Measurements from ENCODE around the gene RPS6KA2.

RPS6KA2 gene

GRCh38 chr6:166449641-166450040 is 177.4 kb downstream of the RPS6KA2 start:
- H3K27ac ChIP-seq: no peak overlapping the region
- no peaks in the 10 kb centered on the region for H3K27me3 ChIP-seq (ENCODE audit: insufficient read depth, low read depth, severe bottlenecking)
- H3K36me3 ChIP-seq: no peaks in the 10 kb centered on the region
- no peak for DNase-seq
- H3K4me3 ChIP-seq (ENCODE audit: low read depth, low read length): no peak overlapping the region
- no peak for TF ChIP-seq CTCF (IDR thresholded peaks at IDR 0.05; ENCODE audit: low read depth, low read length)
- no peaks in the 10 kb centered on the region for H3K9me3 ChIP-seq (ENCODE audit: severe bottlenecking)

- DNase-seq: no peak
- Histone ChIP-seq H3K4me3 (ENCODE audit: low read depth, low read length) (no peak overlapping the region), H3K36me3 (no peaks in the 10 kb centered on the region), H3K27ac (no peak overlapping the region), H3K9me3 (ENCODE audit: severe bottlenecking) (no peaks in the 10 kb centered on the region), H3K27me3 (ENCODE audit: insufficient read depth, low read depth, severe bottlenecking) (no peaks in the 10 kb centered on the region)
- no peak for TF ChIP-seq CTCF (IDR thresholded peaks at IDR 0.05; ENCODE audit: low read depth, low read length)
These were observed 178.0 kb downstream of the RPS6KA2 start for GRCh38 chr6:166449036-166449435.

DNA sequence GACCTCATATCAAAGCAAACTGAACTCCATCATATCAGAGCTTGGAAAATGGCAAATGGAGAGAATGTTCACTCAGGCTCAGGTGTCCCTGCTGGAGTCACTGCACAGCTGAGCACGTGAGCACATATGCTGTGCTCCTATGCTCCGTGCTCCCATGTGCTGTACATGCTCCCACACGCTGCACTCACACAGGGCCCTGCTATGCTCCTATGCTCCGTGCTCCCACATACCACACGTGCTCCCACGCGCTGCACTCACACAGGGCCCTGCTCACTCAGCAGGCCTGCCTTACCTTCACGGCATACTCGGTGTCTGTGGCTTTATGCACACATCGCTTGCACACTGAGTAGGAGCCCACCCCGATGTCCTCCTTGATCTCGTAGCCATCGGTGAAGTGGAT is 178.6 kb downstream of the RPS6KA2 start:
- H3K36me3 ChIP-seq: no peaks in the 10 kb centered on the region
- no peak overlapping the region for H3K27ac ChIP-seq
- H3K9me3 ChIP-seq (ENCODE audit: severe bottlenecking): no peaks in the 10 kb centered on the region
- no peak overlapping the region for H3K4me3 ChIP-seq (ENCODE audit: low read depth, low read length)
- no peak for TF ChIP-seq CTCF (IDR thresholded peaks at IDR 0.05; ENCODE audit: low read depth, low read length)
- DNase-seq: no peak
- H3K27me3 ChIP-seq (ENCODE audit: insufficient read depth, low read depth, severe bottlenecking): no peaks in the 10 kb centered on the region

GRCh38 chr6:166446567-166447065 is 180.4 kb downstream of the RPS6KA2 start:
- no peak for TF ChIP-seq CTCF (IDR thresholded peaks at IDR 0.05; ENCODE audit: low read depth, low read length)
- Histone ChIP-seq H3K9me3 (ENCODE audit: severe bottlenecking) (no peaks in the 10 kb centered on the region), H3K27me3 (ENCODE audit: insufficient read depth, low read depth, severe bottlenecking) (no peaks in the 10 kb centered on the region), H3K36me3 (no peaks in the 10 kb centered on the region), H3K4me3 (ENCODE audit: low read depth, low read length) (no peak overlapping the region), H3K27ac (no peak overlapping the region)
- DNase-seq: no peak

DNA sequence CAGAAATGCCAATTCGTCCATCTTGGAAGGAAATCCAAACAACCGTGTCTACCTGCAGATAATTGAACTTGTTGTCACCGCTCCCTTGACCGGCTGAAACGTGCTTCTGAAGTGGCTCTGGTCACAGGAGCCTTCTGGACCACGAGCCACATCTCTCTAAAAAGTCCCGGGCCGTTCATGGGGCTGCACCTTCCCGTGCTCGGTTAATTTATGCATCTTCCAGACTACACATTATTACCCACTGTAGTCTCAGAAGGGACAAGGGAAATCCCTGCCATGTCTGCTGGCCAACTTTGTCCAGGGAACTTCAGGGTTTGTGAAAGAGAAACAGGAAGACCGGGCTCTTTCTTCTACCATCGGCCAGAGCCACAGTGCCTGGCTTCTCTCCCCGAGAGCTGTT is 180.9 kb downstream of the RPS6KA2 start:
- DNase-seq: no peak
- Histone ChIP-seq H3K27ac (no peak overlapping the region), H3K27me3 (ENCODE audit: insufficient read depth, low read depth, severe bottlenecking) (no peaks in the 10 kb centered on the region), H3K9me3 (ENCODE audit: severe bottlenecking) (no peaks in the 10 kb centered on the region), H3K4me3 (ENCODE audit: low read depth, low read length) (no peak overlapping the region), H3K36me3 (no peaks in the 10 kb centered on the region)
- no peak for TF ChIP-seq CTCF (IDR thresholded peaks at IDR 0.05; ENCODE audit: low read depth, low read length)

DNA sequence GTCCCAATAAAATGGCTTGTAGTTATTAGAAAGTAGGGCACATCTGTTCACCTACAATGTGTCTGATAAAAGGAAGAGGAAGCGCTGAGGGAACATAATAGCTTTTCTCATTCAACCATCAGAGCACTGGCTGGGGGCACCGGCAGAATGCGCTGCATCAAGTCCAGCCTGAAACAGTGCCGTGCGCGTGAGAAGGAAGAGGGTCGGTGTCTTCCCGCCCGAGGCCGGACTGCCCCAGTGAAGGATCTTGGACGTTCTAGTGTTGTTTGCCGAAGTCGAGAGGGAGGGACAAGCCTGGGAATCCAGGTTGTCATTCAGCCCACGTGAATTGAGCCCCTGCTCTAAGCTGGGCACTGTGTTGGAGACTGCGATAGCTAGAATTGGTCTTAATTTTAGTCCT is 182.6 kb downstream of the RPS6KA2 start:
- H3K27me3 ChIP-seq (ENCODE audit: insufficient read depth, low read depth, severe bottlenecking): no peaks in the 10 kb centered on the region
- H3K36me3 ChIP-seq: no peaks in the 10 kb centered on the region
- no peak for TF ChIP-seq CTCF (IDR thresholded peaks at IDR 0.05; ENCODE audit: low read depth, low read length)
- DNase-seq: no peak
- H3K27ac ChIP-seq: no peak overlapping the region
- H3K4me3 ChIP-seq (ENCODE audit: low read depth, low read length): no peak overlapping the region
- no peaks in the 10 kb centered on the region for H3K9me3 ChIP-seq (ENCODE audit: severe bottlenecking)
